Measurements from ENCODE around the gene VSIG10L2.

- TF ChIP-seq, protein P1, sequence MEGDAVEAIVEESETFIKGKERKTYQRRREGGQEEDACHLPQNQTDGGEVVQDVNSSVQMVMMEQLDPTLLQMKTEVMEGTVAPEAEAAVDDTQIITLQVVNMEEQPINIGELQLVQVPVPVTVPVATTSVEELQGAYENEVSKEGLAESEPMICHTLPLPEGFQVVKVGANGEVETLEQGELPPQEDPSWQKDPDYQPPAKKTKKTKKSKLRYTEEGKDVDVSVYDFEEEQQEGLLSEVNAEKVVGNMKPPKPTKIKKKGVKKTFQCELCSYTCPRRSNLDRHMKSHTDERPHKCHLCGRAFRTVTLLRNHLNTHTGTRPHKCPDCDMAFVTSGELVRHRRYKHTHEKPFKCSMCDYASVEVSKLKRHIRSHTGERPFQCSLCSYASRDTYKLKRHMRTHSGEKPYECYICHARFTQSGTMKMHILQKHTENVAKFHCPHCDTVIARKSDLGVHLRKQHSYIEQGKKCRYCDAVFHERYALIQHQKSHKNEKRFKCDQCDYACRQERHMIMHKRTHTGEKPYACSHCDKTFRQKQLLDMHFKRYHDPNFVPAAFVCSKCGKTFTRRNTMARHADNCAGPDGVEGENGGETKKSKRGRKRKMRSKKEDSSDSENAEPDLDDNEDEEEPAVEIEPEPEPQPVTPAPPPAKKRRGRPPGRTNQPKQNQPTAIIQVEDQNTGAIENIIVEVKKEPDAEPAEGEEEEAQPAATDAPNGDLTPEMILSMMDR (IDR thresholded peaks at IDR 0.05; ENCODE audit: low read depth, low read length) = no peak
- TF ChIP-seq POLR2A (IDR thresholded peaks at IDR 0.05; ENCODE audit: extremely low read depth, insufficient read length) (no peak), MYC (IDR thresholded peaks at IDR 0.05; ENCODE audit: low read depth, low read length) (no peak)
- TF ChIP-seq, protein P2, sequence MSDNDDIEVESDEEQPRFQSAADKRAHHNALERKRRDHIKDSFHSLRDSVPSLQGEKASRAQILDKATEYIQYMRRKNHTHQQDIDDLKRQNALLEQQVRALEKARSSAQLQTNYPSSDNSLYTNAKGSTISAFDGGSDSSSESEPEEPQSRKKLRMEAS (IDR thresholded peaks at IDR 0.05; ENCODE audit: low read depth, low read length) = no peak
These were observed 21.7 kb downstream of the VSIG10L2 start for GRCh38 chr11:125967515-125967914.
